Uterus (tissue), 4 donors: Measurements from ENCODE around the gene SKAP1. TPM values are rescaled to one million over a fixed set of nuclear protein-coding genes. Genes with fewer than 3 reads are reported as not detected.

Source experiments
- DNase-seq, 2 donors: peaks; one replicate each; pipeline ENCODE4 v3.0.0-alpha.2; 2019 to 2020
- H3K27ac ChIP-seq, 2 donors: fragments of 200-600 bp; sonication (generic); 1 replicate in 1 of 2; 2 replicates in 1 of 2; pipeline ENCODE4 v1.5.1; 2016 to 2018
- H3K27me3 ChIP-seq, 2 donors: fragments of 200-600 bp; sonication (generic); one replicate each; pipeline ENCODE4 v1.5.1; 2018 to 2019; ENCODE audit warnings: control low read depth in 1 of 2
- H3K36me3 ChIP-seq, 2 donors: fragments of 200-600 bp; sonication (generic); one replicate each; pipeline ENCODE4 v1.5.1; 2019; ENCODE audit warnings: control low read depth in 1 of 2
- H3K4me1 ChIP-seq, 2 donors: fragments of 200-600 bp; sonication (generic); one replicate each; pipeline ENCODE4 v1.5.1; 2018 to 2019; ENCODE audit warnings: control low read depth in 1 of 2
- H3K4me3 ChIP-seq, 2 donors: fragments of 200-600 bp; sonication (generic); 1 replicate in 1 of 2; 2 replicates in 1 of 2; pipeline ENCODE4 v1.5.1; 2018 to 2019; ENCODE audit warnings: mild to moderate bottlenecking in 1 of 2
- H3K9me3 ChIP-seq, 2 donors: fragments of 200-600 bp; sonication (generic); one replicate each; pipeline ENCODE4 v1.5.1; 2019; ENCODE audit warnings: control low read depth in 1 of 2
- CTCF ChIP-seq, 4 experiments: fragments of 200-600 bp in 2 of 4; fragments of 450-650 bp in 2 of 4; sonication (generic) in 2 of 4; IDR thresholded peaks; one replicate each; pipeline ENCODE4 v1.5.1; 2016 to 2019; ENCODE audit warnings: antibody characterized with exemption in 4 of 4, mild to moderate bottlenecking in 2 of 4, moderate library complexity in 1 of 4
- POLR2A ChIP-seq, 2 donors: fragments of 450-650 bp; IDR thresholded peaks; one replicate each; pipeline ENCODE4 v1.6.1; 2016; ENCODE audit warnings: antibody characterized with exemption in 2 of 2, mild to moderate bottlenecking in 1 of 2, moderate library complexity in 1 of 2
- intact Hi-C: fragments of 100-400 bp; cut with DNase I; formaldehyde crosslinking; loops from one replicate; pipeline ENCODE4 v1.15.1; 2023; ENCODE audit warnings: low total_unique reads
- total RNA-seq, 4 donors: library from RNA; depleted of rRNA in 3 of 4; stranded (reverse); fragments of >200 nt in 3 of 4; gene quantifications; one replicate each; pipeline versions ENCODE4 v1.1.0 to v1.2.4, GENCODE V29; 2014 to 2023
- donor health status: DM: yes; HTN: yes; CAD: no.

The SKAP1 gene
- total RNA-seq, result 1 to 10 TPM in 2 of 4 donors, under 1 TPM in 1, not detected in 1; 0.51 to 2.4 (median 1.9) TPM

DNA sequence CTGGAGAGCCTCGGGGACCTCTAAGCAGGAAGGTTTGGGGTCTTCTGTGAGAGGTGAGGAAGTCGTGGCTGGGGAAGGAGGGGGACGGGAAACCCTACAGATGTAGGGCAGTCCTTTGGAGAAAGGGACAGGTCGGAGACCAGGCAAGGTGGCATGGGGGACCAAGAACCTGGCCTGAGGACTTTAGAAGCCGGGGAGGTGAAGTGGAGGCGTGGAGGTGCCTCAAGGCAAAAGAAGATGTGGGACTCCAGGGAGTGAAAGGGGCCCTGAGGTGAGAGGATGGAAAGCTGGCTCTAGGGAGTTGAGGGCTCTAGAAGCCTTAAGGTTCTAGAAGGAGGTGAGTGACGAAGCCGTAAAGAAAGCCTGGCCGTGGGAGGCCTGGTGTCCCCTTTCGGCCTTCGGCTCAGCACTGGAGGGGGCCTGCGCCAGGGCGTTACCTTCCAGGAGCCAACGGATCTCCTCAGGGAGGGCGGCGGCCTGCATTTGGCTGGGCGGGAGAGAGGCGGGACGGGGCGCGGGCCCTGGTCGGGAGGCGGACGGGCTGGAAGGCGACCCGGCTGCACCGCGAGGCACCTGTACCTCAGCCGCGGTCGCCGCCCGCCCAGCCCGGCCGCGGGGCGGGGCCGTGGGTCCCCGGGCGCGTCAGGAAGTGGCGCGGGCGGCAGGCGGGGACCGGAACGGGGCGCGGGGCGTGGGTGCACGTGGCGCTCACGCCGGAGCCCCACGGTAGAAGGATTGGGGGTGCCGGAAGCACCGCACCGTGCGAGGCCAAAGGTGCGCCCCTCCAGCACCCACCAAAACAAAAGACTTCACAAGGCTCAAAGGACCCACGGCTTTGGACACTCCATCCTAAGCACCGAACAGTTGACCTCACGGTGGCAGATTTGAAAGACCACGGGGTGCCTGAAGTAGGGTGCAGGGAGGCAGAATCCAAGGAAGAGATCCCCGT, at the start of gene SKAP1:
Gene SKAP1 (minus strand): TSS at position 577 of the 949 bp plus-strand sequence.
- H3K9me3 ChIP-seq, result no peaks in the 10 kb centered on the region
- no peak for DNase-seq
- H3K36me3 ChIP-seq, result no peaks in the 10 kb centered on the region
- peaks cover 0 to 4% of the 10 kb centered on the region in 2 donors for H3K4me1 ChIP-seq
- no peak within 1 kb of the TSS for H3K4me3 ChIP-seq
- intact Hi-C loops, result no loop called here
- H3K27me3 ChIP-seq, result peaks cover 0 to 6% of the 10 kb centered on the region in 2 donors
- H3K27ac ChIP-seq, result no peak within 1 kb of the TSS
- TF ChIP-seq CTCF (IDR thresholded peaks at IDR 0.05) (no peak), POLR2A (IDR thresholded peaks at IDR 0.05) (peak in 1 of 2 donors; percentile 36)

DNA sequence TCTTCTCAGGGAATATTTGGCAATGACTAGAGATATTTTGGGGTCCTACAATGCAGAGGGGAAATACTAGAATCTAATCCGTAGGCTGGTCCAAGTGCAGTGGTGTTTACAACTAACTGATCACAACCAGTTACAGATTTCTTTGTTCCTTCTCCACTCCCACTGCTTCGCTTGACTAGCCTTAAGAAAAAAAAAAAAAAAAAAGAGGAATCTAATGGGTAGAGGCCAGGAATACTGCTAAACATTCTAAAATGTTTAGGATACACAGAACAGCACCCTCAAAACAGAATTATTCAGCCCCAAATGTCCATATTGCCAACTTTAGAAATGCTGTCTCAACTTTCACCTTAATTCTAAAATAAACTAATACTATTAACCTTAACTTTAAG, 49.0 kb upstream of the SKAP1 start:
- DNase-seq, result no peak
- H3K27me3 ChIP-seq, result no peaks in the 10 kb centered on the region
- intact Hi-C loops, result no loop called here
- no peak for TF ChIP-seq POLR2A (IDR thresholded peaks at IDR 0.05)
- TF ChIP-seq CTCF (IDR thresholded peaks at IDR 0.05), result no peak
- no peak overlapping the region for H3K4me3 ChIP-seq
- no peaks in the 10 kb centered on the region for H3K4me1 ChIP-seq
- no peaks in the 10 kb centered on the region for H3K36me3 ChIP-seq
- H3K27ac ChIP-seq, result no peak overlapping the region
- no peaks in the 10 kb centered on the region for H3K9me3 ChIP-seq

GRCh38 chr17:48478224-48479013, 48.4 kb upstream of the SKAP1 start:
- Histone ChIP-seq H3K4me1 (no peaks in the 10 kb centered on the region), H3K27me3 (no peaks in the 10 kb centered on the region), H3K4me3 (no peak overlapping the region), H3K27ac (no peak overlapping the region), H3K9me3 (no peaks in the 10 kb centered on the region), H3K36me3 (no peaks in the 10 kb centered on the region)
- no peak for TF ChIP-seq POLR2A (IDR thresholded peaks at IDR 0.05)
- TF ChIP-seq CTCF (IDR thresholded peaks at IDR 0.05), result no peak
- intact Hi-C loops, result no loop called here
- DNase-seq, result no peak

DNA sequence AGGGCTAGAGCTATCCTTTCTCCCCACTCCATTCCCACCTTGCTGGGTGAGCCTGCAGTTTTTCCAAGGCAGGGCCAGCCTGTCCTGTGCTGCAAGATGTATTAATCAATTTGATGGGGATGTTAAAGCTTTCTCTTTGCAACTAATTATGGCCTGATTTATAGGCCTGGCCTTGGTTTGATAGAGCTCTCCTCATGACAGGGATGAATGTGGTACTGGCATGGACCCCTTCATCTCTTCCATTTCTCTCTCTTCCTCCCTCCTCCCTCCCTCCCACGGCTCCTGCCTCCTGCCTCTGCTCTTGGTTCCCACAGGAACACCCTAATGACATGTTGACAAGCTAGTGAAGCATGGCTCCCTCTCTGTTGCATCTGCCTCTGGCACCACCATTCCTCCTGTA, 47.2 kb upstream of the SKAP1 start:
- no peak for TF ChIP-seq CTCF (IDR thresholded peaks at IDR 0.05)
- TF ChIP-seq POLR2A (IDR thresholded peaks at IDR 0.05), result no peak
- Histone ChIP-seq H3K4me3 (no peak overlapping the region), H3K4me1 (no peaks in the 10 kb centered on the region), H3K36me3 (no peaks in the 10 kb centered on the region), H3K9me3 (no peaks in the 10 kb centered on the region), H3K27ac (no peak overlapping the region), H3K27me3 (no peaks in the 10 kb centered on the region)
- intact Hi-C loops, result no loop called here
- no peak for DNase-seq
